GM12873 (cell line): Measurements from ENCODE around the gene GNB1L.

Experiments
- TF ChIP-seq, protein P1 (sequence below): IDR thresholded peaks from 2 replicates; pipeline ENCODE4 v1.5.1; 2012; ENCODE audit warnings: low read depth, mild to moderate bottlenecking, moderate library complexity, low read length, control low read depth; ENCODE audit not compliant: insufficient read depth; ENCODE audit errors: missing control alignments

GNB1L gene

DNA sequence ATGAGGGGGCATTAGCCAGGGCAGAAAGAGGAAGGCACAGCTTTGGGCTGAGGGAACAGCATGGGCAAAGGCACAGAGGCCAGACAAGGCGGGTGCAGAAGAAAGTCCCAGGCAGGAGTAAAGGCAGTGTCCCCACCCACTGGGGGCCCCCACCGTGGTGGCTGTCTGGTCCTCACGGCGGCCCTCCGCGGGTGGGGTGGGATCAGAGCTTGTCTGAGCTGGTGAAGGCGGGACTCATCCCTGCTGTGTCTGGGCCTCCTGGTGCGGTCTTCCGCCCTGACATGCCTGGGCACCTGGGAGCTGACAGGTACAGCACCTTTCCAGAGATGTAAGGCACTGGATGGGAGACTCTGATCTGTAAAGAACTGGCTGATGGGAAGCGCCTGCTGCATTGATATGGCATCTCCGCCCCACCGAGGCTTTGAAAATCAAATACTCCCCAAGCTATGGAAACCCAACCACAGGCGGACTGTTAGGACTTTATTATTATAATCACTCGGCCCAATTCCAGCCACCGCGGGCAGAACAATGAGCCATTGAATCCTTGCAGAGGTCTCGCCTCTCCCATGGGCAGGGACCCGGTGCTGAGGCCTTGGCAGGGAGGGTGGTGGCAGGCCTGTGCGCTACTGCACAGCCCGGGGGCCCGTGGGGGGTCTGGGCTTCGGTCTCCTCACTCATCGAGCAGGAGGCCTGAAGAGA, 14.2 kb upstream of the GNB1L start:
- TF ChIP-seq, protein P1, sequence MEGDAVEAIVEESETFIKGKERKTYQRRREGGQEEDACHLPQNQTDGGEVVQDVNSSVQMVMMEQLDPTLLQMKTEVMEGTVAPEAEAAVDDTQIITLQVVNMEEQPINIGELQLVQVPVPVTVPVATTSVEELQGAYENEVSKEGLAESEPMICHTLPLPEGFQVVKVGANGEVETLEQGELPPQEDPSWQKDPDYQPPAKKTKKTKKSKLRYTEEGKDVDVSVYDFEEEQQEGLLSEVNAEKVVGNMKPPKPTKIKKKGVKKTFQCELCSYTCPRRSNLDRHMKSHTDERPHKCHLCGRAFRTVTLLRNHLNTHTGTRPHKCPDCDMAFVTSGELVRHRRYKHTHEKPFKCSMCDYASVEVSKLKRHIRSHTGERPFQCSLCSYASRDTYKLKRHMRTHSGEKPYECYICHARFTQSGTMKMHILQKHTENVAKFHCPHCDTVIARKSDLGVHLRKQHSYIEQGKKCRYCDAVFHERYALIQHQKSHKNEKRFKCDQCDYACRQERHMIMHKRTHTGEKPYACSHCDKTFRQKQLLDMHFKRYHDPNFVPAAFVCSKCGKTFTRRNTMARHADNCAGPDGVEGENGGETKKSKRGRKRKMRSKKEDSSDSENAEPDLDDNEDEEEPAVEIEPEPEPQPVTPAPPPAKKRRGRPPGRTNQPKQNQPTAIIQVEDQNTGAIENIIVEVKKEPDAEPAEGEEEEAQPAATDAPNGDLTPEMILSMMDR = no peak

DNA sequence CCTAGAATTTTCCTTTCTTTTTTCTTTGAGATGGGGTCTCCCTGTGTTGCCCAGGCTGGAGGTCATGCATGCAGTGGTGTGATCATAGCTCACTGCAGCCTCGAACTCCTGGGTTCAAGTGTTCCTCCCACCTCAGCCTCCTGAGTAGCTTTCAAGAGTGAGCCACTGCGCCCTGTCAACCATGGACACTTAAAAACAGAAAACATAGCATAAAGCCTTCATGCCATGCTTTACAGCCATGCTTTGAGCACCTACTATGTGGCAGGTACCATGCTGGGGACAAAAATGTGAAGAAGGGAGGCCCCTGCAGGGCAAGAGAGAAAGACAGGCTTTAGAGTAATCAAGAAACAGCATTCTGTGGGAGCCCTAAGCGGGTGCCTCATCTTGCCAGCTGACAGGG, 13.7 kb upstream of the GNB1L start:
- TF ChIP-seq, protein P1 = no peak

DNA sequence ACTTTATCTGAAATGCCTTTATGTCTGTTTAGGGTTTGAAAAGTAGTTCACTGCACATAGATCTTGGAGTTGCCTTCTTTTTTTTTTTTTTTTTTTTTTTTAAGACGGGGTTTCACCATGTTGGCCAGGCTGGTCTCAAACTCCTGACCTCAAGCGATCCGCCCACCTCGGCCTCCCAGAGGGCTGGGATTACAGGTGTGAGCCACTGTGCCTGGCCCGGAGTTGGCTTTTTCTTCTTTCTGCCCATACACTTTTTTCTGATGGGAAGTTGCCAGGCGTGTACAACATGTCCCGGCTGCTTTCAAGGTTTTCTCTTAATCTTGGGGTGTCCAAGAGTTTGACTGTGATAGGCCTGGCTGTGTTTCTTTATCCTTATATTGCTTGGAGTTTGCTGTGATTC, 12.9 kb upstream of the GNB1L start:
- TF ChIP-seq, protein P1 = no peak

DNA sequence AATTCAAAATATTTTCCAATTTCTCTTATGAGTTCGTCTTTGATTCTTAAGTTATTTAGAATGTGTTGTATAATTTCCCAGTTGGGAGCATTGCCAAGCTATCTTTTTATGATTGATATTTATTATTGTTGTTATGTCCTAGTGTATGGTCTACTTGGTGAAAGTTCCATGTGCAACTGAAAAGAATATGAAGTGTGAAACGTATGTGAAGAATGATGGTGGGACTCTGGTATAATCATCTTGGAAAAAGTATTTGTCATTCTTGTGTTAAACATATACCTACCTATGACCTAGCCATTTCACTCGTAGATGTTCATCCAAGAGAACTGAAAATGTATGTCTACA, 12.0 kb upstream of the GNB1L start:
- TF ChIP-seq, protein P1 = no peak

DNA sequence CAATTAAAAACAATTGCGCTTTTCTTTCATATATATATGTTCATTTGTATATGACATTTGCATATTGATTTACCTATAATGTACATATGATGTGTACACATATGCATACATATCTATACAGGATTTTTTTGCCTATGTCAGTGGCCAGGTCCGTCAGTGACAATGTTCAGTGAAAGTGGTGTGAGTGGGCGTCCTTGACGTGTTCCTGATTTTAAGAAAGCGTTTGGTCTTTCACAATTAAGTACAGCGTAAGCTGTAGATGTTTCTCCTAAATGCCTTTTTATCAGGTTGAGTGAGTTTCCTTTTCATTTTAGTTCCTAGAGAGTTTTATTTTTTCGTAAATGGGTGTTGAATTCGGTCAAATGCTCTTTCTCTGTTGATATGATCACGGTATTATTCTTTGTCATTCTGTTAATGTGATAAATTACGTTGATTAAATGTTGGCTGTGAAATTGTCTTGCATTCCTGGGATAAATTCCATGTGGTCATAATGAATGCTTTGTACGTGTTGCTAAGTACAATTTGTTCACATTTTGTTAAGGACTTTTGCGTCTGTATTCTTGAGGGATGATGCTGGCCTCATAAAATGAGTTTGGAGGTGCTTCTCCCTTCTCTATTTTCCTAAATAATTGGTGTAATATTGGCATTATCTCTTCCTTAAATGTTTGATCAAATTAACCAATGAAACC, 10.6 kb upstream of the GNB1L start:
- TF ChIP-seq, protein P1 = no peak

DNA sequence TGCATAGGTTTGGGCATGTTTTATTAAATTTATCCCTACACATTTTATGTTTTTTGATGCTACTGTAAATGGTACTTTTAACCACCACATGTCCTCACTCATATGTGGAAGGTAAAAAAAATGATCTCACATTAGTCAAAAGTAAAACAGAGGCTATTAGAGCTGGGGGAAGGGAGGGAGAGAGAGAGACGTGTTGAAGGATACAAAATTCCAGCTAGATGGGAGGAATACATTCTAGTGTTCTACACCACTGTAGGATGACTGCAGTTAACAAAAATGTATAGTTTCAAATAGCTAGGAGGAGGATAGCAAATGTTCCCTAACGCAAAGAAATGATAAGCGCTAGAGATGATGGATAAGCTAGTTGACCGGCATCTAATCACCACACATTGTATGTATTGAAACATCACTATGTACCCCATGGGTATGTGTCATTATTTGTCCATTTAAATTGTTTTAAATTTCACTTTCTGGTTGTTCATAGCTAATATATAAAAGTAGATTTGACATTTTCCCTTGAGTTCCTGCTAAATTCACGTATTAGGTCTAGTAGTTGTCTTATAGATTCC, 9.9 kb upstream of the GNB1L start:
- TF ChIP-seq, protein P1 = no peak

DNA sequence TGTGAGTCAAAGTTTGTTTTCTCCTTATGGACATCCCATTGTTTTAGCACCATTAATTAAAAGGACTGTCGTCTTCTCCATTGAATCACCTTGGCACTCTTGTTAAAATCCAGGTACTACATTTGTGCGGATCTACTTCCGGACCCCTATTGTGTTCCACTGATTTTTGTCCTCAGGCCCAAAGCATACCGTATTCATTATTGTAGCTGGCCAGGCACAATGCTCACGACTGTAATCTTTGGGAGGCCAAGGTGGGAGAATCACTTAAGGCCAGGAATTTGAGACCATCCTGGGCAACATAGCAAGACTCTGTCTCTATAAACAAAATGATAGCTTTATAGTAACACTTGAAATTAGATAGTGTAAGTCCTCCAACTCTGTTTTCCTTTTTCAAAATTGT, 8.9 kb upstream of the GNB1L start:
- TF ChIP-seq, protein P1 = no peak
